ENCODE data around the gene KCNQ2. TPM values are rescaled to one million over a fixed set of nuclear protein-coding genes. Genes with fewer than 3 reads are reported as not detected.

Gene KCNQ2
- total RNA-seq, 1 donor from 2014 or later = not detected

DNA sequence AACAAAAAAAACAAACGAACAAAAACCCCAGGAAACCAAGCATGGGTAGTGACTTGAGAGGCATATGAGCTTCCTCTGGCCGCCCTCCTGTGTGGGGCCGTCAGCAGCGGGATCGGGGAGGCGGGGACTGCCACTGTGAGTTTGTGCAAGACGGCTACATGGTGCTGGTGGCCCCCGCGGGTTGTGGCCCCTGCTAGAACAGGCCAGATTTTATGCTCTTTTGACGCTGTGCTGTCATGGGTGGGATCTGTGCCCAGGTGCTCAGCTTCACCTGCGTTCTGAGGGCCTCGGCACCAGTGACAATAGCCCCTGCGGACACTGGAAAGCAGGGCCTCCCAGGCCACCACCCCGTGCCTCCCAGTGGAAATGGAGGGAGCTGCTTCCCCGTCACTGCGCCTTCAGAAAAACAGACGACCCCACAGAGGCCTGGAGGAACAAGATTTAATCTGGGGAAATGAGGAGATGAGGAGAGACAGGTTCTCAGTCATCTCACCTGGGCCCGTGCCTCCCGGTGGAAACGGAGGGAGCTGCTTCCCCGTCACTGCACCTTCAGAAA lies 4.7 kb upstream of the KCNQ2 start:
- intact Hi-C loops (cut with DNase I) = no loop called here
- DNase-seq (ENCODE audit: low spot score) (no peak), ATAC-seq (no peak)

DNA sequence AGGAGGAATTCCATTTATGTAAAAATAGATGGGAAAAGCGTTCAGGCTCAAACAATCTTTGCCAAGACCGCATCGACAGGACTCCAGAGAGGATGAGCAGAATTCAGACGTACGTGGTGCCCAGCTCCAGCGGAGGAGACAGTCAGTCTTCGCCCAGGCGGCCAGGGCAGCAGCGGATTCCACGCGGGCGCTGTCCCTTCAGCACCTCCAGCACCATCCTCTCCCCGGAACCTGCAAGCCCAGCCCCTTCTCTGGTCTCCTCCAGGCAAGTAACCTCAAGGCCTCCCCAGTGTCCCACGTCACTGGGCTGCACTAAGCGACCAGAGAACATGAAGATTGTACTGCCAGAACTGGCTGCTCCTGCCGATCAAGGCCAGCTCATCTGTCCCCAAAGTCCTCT lies 2.8 kb upstream of the KCNQ2 start:
- ATAC-seq = no peak
- no peak for DNase-seq (ENCODE audit: low spot score)
- intact Hi-C loops (cut with DNase I) = no loop called here

DNA sequence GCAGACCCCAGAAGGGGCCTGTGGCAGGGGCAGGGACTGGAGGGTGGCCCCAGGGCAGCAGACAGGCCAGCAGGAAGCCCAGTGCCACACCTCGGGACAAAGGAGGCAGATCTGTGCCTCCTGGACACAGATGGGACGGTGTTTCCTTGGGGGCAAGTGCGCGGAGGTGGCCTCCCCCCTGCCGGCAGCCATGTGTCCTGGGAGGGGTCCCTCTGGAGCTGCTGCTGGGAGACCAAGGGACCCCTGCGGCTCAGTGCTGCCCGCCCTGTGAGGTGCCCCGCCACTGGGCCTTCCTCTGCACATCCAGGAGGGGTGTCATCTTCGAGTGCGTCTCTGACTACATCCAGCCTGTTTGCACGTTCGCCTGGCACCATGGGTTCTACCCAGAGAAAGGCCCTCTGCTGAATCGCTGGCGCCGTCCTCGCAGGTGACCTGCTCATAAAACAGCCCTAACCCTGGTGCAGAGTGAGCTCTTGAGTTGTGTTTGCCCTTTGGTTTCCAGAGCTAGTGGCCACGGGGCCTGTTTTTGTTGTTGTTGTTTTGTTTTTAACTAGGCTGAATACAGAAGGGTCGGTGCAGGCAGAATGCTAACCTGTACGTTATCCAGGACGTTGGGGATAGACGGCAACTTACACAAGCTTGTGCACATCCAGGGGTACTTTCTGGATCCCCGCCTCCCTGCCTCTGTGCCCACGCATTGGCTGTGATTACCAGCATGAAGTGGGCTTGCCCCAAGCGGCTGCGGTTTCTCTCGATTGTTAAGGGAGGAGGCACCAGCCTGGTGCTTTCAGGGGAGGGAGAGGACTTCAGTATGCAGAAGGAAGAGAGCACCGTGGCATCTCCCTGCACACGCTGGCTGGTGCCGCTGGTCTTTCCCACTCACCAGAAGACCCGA lies 1.3 kb upstream of the KCNQ2 start:
- DNase-seq (ENCODE audit: low spot score) (no peak), ATAC-seq (no peak)
- intact Hi-C loops (cut with DNase I) = no loop called here

DNA sequence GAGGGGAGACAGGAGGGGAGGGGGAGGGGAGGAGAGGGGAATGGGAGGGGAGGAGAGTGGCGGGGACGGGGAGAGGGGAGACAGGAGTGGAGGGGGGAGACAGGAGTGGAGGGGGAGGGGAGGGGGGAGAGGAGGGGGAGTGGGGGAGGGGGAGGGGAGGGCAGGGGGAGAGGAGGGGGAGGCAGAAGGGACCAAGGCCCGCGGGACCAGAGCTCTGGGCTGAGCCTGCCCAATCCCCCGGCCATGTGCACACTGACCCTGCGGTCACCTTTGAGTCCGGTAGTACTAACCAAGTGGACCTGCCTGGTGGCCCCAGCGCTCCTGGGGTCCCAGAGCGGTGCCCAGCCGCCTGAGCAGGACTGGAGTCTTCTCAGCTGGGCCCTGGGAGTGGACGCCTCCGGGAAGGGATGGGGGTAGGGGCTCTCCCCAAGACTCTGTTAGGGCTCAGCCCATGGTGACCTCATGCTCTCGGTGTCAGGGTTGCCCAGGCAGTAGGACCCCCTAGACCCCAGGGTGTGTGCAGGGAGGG lies 471 bp upstream of the KCNQ2 start:
- intact Hi-C loops (cut with DNase I) = no loop called here
- ATAC-seq (no peak), DNase-seq (ENCODE audit: low spot score) (no peak)

DNA sequence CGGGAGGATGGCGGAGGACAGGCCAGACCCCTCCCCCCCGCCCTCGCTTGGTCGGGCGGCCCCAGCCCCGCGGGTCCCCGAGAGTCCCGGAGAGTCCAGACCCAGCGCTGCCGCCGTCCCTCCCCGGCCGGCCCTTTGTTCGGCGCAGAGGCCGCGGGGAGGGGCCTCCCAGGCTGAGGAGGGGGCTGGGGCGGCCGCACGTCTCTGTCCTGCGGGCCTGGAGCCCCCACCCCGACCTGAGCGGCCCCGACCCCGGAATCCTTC lies 806 bp downstream of the KCNQ2 start:
- ATAC-seq (no peak), DNase-seq (ENCODE audit: low spot score) (no peak)
- intact Hi-C loops (cut with DNase I) = no loop called here

DNA sequence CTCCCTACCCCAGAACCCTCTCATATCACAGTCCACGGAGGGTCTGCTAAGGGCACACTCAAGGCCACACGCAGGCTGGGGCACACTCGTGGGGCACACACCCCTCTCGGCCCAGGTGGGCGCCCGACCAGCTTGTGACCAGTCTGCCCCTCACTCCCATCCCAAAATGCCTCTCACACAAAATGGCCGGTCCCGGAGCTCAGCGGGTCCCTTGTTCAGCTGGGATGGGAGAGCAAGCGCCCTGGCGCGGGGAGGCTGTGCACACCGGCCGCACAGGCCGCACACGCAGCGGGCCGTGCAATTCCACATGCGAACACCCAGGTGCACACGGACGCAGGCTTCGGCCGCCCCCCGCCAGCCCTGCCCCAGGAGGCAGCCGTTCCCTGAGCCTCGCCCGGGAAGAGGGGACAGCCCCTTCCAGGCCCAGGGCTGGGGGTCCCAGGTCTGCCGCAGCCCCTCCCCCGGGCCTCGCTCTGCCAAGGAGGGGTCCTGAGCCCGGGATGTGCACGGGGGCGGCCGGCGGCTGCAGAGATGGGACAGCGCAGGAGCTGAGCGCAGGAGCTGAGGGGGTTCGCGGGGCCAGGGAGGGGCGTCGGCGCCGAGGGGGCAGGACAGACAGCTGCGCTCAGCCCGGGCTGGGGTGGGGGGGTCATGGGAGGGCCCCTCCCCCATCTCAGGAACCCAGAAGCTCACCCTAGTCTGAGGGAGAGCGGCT lies 1.3 kb downstream of the KCNQ2 start:
- intact Hi-C loops (cut with DNase I) = no loop called here

DNA sequence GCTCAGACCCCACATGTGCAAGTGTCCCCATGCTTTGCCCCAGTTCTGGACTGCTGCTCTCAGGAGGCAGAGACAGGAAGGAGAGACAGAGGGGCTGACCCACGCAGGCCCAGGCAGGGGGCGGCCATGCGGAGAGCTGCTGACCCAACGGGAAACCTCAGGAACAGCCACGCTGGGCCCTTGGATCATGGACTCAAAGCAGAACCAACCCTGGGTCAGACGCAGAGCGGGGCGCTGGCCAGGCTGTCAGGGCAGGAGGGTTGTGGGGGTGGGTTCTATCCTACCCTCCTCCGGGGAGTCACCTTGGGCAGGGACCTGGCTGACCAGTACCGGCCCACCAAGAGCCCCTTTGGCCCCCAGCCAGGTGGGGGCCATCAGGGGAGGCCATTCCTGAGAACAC lies 2.0 kb downstream of the KCNQ2 start:
- ATAC-seq (no peak), DNase-seq (ENCODE audit: low spot score) (no peak)
- intact Hi-C loops (cut with DNase I) = no loop called here

More for the DNA sequence above, 1.3 kb downstream of the KCNQ2 start:
- ATAC-seq = no peak
- DNase-seq (ENCODE audit: low spot score) = no peak

DNA sequence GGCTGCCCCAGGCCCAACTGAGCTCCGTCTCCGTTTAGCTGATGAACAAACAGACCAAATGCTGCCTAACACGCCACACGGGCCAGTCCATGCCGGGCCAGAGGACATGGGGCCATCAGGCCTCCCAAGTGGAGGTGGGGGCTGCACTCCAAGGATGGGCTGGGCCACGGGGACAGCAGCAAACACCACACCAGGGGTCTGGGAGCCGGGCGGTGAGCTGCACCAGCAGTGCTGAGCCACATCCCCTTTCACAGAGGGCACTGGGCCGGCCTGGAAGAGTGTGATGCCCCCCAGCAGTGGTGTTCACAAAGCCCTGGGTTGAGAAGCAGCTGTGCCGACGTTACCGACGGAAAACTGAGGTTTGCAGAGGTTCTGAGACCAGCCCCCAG lies 2.7 kb downstream of the KCNQ2 start:
- no peak for ATAC-seq
- intact Hi-C loops (cut with DNase I) = no loop called here
- no peak for DNase-seq (ENCODE audit: low spot score)

DNA sequence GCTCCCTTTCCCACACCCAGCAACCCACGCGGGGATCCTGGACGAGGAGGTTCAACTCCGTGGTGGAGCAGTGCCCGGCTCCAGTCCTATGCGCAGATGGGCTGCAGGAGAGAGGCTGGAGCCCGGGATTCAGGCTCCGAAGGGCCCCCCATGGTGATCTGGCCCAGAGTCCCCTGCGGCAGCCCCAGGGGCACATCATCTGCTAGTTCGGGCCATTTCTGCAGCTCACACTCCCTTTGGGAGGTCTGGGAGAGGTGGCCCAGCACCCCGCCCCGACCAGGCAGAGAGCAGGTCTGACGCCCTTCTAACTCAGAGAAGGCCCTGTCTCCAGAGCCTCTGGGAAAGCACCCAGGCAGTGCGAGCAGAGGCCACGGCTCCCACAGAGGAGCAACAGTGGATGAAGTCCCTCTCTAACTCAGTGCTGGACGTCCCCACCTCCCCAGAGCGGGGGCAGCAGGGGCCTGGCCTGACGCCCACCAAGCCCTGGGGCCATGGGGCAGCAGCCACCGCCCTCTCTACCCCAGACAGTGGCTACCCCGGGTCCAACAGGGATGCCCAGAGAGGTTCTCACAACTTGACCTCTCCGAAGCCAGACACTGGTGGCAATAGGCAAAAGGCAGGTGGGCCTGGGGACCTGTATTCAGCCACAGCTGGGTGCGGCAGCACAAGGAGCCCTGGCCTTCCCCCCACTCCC lies 3.3 kb downstream of the KCNQ2 start:
- DNase-seq (ENCODE audit: low spot score) = no peak
- intact Hi-C loops (cut with DNase I) = no loop called here
- no peak for ATAC-seq

DNA sequence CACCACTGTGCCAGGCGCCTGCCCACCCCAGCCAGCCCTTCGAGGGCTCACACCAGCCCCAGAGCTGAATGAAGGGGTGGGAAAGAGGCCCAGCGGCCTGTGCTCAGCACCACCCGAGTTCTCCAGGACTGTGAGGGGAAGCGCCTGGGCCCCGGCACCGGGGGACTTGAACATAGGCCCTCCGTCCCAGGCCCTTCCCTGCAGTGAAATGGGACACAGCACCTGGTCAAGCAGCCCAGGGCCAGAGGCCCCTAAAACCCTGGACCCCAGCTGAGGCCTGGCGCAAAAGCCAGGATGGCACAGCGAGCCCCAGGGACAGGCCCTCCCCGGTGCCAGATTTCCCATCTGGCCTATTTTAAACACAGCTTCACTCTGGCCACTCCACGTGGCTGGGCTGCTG lies 4.0 kb downstream of the KCNQ2 start:
- intact Hi-C loops (cut with DNase I) = no loop called here
- ATAC-seq (no peak), DNase-seq (ENCODE audit: low spot score) (no peak)

DNA sequence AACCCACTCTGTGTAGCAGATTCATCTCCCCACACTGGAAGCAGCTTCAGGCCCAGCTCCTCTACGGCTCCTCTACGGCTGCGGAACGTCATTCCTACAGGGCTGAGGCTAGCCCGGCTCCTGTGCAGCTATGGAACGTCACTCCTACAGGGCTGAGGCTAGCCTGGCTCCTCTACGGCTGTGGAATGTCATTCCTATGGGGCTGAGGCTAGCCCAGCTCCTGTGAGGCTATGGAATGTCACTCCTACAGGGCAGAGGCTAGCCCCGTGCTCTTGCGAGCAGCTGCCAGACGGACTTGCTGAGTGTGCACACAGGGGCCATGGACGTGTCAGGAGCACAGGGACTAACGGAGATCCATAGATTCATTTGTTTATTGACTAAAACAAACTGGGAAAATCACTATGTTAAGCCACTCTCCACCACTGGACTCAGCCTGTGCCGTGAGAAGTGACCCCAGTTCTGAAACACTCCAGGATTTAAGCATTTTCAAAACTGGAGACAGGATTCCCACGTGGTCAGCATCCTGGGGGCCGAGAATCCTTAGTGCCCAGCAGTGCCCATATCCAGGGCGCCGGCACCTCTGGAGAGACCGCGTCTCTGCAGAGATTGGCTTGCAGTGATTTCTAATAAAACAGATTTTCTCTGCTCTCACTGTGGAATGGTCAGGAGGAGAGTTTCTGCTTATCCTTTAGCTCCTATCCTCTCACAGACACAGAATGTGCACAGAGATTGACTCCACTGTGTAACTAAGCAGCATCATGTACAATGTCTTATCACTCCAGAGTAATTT lies 5.0 kb downstream of the KCNQ2 start:
- no peak for DNase-seq (ENCODE audit: low spot score)
- intact Hi-C loops (cut with DNase I) = no loop called here
- ATAC-seq = no peak

DNA sequence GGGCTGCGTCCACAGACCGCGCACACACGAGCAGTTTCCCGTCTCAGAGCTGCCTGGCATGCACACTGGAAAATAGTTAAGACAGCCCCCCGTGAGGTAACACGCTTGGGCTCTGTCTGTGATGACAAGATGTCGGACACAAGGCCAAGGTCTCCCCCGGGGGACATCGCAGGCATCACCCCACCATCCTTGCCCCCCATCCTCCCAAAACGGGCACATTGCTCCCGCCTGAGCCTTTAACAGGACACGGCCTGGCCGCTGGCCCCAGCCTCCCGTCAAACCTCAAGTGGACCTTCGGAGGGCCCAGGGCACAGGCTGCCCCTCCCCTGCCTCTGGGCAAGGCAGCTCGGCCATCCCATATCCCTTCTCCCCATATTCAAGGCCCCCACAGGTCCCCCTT lies 5.6 kb downstream of the KCNQ2 start:
- no peak for ATAC-seq

DNA sequence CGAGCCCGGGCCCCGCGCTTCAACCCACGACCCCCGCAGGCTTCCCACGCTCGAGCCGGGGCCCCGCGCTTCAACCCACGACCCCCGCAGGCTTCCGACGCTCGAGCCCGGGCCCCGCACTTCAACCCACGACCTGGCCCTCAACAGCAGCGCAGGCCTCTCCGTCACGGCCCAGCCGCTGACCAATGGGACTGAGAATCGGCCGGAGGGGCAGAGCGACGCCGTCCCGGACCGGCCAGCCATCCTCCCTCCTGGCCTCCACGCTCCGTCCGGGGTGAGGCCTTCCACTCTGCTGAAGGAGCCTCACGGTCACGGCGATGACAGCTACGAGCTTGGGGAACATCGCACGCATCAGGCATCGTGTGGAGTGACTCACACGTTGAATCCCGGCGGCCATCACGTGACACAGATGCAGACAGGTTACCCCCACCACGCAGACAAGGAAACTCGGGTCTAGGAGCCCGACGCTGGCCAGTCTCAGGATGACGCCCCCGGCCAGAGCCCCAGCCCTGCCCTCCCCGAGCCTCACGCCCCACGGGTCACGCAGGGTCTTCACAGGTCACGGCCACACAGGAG lies 6.1 kb downstream of the KCNQ2 start:
- DNase-seq (ENCODE audit: low spot score) = no peak
- ATAC-seq = no peak
- intact Hi-C loops (cut with DNase I) = no loop called here

More for the DNA sequence above, 5.6 kb downstream of the KCNQ2 start:
- intact Hi-C loops (cut with DNase I) = no loop called here
- DNase-seq (ENCODE audit: low spot score) = no peak

DNA sequence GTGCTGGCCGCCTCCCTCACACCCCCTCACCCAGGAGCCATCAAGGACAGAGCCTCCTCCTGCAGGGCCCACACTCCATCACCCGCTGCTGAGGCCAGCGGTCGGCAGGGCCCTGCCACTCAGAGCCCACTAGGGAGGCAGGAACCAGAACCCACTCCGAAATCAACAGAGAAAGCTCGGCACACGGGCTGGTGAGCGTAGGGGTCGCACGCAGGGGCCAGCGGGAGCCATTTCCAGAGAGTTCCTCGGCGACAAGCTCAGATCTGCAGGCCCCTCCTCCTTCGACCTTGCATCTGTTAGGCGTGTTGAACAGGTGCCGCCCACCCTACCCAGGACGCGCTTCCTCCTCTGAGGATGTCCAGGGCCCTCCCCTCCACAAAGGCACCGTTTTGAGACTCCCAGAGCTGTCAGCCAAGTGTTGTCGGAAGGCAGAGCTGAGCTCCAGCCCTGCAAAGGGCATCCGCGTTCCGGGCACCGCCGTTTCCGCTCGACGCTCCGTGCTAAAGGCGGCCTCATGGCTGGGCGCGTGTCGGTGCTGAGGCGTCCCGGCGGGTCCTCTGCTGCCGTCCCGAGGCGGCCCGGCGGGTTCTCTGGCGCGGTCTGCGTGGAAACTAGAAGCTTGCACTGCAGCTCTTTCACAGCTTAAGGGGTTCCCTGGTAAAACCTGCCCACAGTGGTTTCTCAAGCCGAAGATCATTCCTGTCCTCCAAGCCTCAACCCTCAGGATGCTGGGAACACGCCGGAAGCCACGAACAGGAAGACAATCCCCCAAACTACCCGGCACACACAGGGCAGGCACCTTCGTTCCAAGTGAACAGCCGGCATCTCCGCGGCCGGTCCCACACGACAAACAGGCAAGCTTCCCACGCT lies 6.8 kb downstream of the KCNQ2 start:
- intact Hi-C loops (cut with DNase I) = no loop called here
- no peak for ATAC-seq
- no peak for DNase-seq (ENCODE audit: low spot score)

DNA sequence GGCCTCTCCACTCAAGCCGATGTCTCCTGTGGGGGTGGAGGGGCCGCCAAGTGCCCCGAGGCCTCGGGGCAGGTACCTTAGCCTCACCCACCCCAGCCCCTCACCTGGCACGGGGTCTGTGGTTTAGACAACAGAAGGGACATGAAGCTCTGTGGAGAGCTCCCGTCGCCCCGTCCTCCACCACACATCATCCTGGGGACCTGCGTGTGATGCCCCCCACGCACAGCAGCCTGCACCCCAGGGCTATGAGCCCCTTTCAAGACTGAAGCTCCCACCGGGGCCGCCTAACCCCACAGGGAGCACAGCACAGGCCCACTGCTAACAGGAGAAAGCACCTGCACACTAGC lies 8.2 kb downstream of the KCNQ2 start:
- intact Hi-C loops (cut with DNase I) = no loop called here
- DNase-seq (ENCODE audit: low spot score) (no peak), ATAC-seq (no peak)

DNA sequence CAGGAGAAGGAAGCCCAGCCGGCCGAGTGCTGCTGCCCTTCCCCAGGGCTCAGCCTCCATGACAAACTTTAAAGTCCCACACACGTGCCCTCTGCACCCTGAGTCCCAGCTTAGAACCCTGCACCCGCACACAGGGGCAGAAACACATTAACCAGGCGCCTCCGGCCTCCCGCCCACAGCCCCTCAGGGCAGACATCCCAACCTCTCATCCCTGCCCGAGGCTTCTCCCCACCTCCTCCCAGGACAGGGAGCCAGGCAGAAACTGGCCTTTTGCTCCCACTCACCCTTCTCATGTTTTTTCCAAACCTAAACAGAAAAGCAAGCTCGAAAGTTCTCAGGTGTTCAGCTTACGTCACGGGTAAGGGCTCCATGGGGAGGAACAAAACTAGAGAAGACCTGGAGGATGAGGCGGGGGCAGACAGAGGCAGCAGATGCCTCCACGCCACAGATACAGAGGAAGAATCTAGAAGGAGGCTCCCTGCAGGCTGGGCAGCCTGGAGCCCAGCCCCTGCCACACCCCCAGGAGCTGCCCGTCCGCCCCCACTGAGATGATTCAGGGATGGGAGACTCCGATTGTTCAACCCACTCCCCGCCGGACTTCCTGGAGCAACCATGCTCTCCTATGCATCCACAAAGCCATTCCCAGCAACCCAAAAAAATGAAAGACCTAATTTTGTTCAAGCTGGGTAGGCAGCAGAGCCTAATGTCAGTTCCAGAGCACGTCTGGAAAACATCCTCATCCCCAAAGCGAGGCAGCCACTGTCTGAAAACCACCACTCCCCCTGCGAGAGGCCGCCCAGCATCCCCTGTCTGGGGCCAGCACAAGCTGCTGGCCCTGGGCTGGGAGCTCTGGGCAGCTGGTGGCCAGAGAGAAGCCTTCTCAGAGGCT lies 8.8 kb downstream of the KCNQ2 start:
- ATAC-seq (no peak), DNase-seq (ENCODE audit: low spot score) (no peak)
- intact Hi-C loops (cut with DNase I) = no loop called here

DNA sequence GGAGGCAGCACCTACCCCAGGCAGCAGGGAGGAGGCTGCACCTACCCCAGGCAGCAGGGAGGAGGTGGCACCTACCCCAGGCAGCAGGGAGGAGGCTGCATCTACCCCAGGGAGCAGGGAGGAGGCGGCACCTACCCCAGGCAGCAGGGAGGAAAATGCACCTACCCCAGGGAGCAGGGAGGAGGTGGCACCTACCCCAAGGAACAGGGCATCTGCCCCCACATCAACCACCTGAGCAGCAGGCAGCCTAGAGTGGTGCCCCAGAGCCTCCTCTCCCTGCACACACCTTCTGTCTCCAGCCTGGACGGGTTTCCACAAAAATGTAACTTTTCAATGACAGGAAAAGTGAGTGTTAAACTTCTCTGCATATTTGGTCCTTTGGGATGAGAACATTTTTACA lies 10.2 kb downstream of the KCNQ2 start:
- DNase-seq (ENCODE audit: low spot score) = no peak
- ATAC-seq = no peak
- intact Hi-C loops (cut with DNase I) = no loop called here

Data from sciatic nerve (tissue), 2 donors.